ENCODE data around the gene ZNF521. TPM values are rescaled to one million over a fixed set of nuclear protein-coding genes. Genes with fewer than 3 reads are reported as not detected.

The ZNF521 gene
- total and polyA plus RNA-seq, 2 donors (not counting 3 experiments of a cell fraction or from before 2014, with no cell fraction given), result 111 to 168 TPM

GRCh38 chr18:25061395-25061794 lies 290.6 kb downstream of the ZNF521 start:
- Histone ChIP-seq H3K27ac (ENCODE audit: insufficient read depth, low read depth, low read length) (no peak overlapping the region), H3K9me3 (replicated peaks; ENCODE audit: control insufficient read depth, insufficient read depth, low read length) (no peaks in the 10 kb centered on the region), H3K36me3 (ENCODE audit: control insufficient read depth in 2 of 2, extremely low read depth in 1 of 2, insufficient read depth in 2 of 2, low read length in 2 of 2) (peaks cover 0 to 21% of the 10 kb centered on the region in 2 experiments), H3K79me2 (ENCODE audit: control insufficient read depth, insufficient read depth, low read length) (no peaks in the 10 kb centered on the region), H3K4me1 (ENCODE audit: control insufficient read depth, extremely low read depth, insufficient read depth, low read length) (no peaks in the 10 kb centered on the region), H3K4me2 (ENCODE audit: insufficient read depth, low read length) (no peak overlapping the region), H3K27me3 (ENCODE audit: control insufficient read depth in 2 of 2, insufficient read depth in 2 of 2, low read length in 2 of 2) (no peaks in the 10 kb centered on the region), H2AFZ (ENCODE audit: low read depth, low read length) (no peak overlapping the region), H3K9ac (replicated peaks; ENCODE audit: extremely low read depth, insufficient read depth, low read length) (no peak overlapping the region), H4K20me1 (replicated peaks; ENCODE audit: control insufficient read depth, extremely low read depth, insufficient read depth, low read length) (no peaks in the 10 kb centered on the region), H3K9me1 (replicated peaks; ENCODE audit: control insufficient read depth, extremely low read depth, insufficient read depth, low read length) (no peaks in the 10 kb centered on the region), H3K4me3 (replicated peaks in 1 of 3; ENCODE audit: insufficient read depth in 1 of 3, low read depth in 1 of 3, low read length in 3 of 3) (no peak overlapping the region)
- FAIRE-seq, result no peak
- TF ChIP-seq GATA2 (IDR thresholded peaks at IDR 0.05; ENCODE audit: insufficient read depth, insufficient read length, low read depth, low read length) (no peak), FOS (IDR thresholded peaks at IDR 0.05; ENCODE audit: borderline replicate concordance, insufficient read depth, low read length) (no peak), EZH2 (IDR thresholded peaks at IDR 0.05; ENCODE audit: borderline replicate concordance, low read depth, low read length, severe bottlenecking) (no peak), POLR2AphosphoS5 (IDR thresholded peaks at IDR 0.05; ENCODE audit: insufficient read depth, low read depth, low read length) (no peak), POLR2A (IDR thresholded peaks at IDR 0.05; ENCODE audit: low read depth, low read length) (no peak), MYC (IDR thresholded peaks at IDR 0.05; ENCODE audit: low read depth, low read length) (no peak), MAX (IDR thresholded peaks at IDR 0.05; ENCODE audit: insufficient read depth, insufficient read length) (no peak), JUN (IDR thresholded peaks at IDR 0.05; ENCODE audit: borderline replicate concordance, insufficient read depth, insufficient read length, low read depth) (no peak)
- TF ChIP-seq, protein P1, sequence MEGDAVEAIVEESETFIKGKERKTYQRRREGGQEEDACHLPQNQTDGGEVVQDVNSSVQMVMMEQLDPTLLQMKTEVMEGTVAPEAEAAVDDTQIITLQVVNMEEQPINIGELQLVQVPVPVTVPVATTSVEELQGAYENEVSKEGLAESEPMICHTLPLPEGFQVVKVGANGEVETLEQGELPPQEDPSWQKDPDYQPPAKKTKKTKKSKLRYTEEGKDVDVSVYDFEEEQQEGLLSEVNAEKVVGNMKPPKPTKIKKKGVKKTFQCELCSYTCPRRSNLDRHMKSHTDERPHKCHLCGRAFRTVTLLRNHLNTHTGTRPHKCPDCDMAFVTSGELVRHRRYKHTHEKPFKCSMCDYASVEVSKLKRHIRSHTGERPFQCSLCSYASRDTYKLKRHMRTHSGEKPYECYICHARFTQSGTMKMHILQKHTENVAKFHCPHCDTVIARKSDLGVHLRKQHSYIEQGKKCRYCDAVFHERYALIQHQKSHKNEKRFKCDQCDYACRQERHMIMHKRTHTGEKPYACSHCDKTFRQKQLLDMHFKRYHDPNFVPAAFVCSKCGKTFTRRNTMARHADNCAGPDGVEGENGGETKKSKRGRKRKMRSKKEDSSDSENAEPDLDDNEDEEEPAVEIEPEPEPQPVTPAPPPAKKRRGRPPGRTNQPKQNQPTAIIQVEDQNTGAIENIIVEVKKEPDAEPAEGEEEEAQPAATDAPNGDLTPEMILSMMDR (IDR thresholded peaks at IDR 0.05; ENCODE audit: extremely low read depth in 1 of 2, insufficient read depth in 1 of 2, low read depth in 1 of 2, low read length in 2 of 2), result no peak
- dilution Hi-C loops (cut with MboI; ENCODE audit: extremely low pct_ligation_motif_present, low sequenced_read_pairs), result no loop called here
- DNase-seq (ENCODE audit: low read depth, low spot score), result no peak
- intact Hi-C loops (cut with micrococcal nuclease), result no loop called here
- ChIA-PET CTCF (interaction anchor here (1.4 kb wide), 1 partner anchor 16 kb away, joined by 4 read pairs; no protein-coding TSS in a partner anchor), POLR2A (no interaction called here)
- no TSS peak for BruUV-seq (replicated peaks)

All from endothelial cell of umbilical vein (primary cell).